Fibroblast of skin of scalp (primary cell): Measurements from ENCODE around the gene ASCL2. TPM values are rescaled to one million over a fixed set of nuclear protein-coding genes. Genes with fewer than 3 reads are reported as not detected.

Source experiments
- DNase-seq: peaks from one replicate; pipeline ENCODE4 v3.0.0-alpha.2; 2013
- polyA plus RNA-seq, 2 experiments: library from polyadenylated mRNA; unstranded; fragments of 120-200 nt; gene quantifications; one replicate each; pipeline ENCODE4 v1.2.1, GENCODE V29; 2013; ENCODE audit not compliant: insufficient read length in 2 of 2

ASCL2 gene, protein sequence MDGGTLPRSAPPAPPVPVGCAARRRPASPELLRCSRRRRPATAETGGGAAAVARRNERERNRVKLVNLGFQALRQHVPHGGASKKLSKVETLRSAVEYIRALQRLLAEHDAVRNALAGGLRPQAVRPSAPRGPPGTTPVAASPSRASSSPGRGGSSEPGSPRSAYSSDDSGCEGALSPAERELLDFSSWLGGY
- not detected for polyA plus RNA-seq (2013, experiment 1 of 2; ENCODE audit: insufficient read length)
- not detected for polyA plus RNA-seq (2013, experiment 2 of 2; ENCODE audit: insufficient read length)

GRCh38 chr11:2270322-2271076 is at the start of gene ASCL2:
ASCL2 (minus strand) TSS chr11:2270588; CDS start chr11:2270332, 256 bp downstream.
- no peak for DNase-seq

- no peak for DNase-seq
Measured at GRCh38 chr11:2319791-2320472, 49.5 kb upstream of the ASCL2 start.

DNA sequence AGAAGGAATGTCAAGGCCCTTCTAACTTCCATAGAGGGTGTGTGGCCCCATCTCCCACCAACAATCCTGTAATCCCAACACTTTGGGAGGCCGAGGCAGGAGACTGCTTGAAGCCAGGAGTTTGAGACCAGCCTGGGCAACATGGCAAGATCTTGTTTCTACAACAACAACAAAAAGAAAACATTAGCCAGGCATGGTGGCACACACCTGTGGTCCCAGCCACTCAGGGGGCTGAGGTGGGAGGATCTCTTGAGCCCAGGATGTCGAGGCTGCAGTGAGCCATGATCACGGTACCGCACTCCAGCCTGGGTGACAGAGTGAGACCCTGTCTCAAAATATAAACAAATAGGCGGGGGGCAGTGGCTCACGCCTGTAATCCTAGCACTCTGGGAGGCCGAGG is 48.3 kb upstream of the ASCL2 start:
- no peak for DNase-seq

- DNase-seq: no peak
Measured at GRCh38 chr11:2318123-2318522, 47.7 kb upstream of the ASCL2 start.

DNA sequence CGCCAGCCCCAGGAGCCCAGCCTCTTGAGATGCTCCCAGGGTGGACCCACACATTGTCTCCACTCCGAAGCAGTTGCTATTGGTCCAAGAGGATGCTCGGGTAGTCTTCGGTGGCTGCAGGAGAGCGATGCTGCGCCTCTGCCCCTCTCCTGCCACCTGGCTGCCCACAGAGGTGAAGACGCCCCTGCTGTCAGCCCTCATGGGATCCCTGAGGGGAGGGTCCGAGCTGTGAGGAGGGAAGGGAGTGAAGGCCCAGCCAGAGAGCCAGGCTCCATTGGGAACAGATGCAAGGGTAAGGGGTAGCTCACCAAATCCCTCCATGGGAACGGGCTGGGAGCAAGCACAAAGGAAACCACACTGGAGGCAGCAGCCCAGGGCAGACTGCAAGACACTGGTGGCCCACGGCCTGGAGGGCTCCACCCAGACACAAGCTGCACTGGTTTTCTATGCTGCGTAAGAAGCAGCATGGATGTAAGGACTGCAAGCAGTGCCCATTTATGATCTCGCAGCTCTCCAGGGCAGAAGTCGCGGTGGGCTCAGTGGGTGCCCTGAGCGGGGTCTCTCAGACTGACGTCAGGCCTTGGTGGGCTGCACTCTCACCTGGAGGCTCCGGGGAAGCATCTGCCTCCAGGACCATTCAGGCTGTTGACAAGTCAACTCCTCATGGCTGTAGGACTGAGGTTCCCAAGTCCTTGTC is 47.1 kb upstream of the ASCL2 start:
- no peak for DNase-seq

DNA sequence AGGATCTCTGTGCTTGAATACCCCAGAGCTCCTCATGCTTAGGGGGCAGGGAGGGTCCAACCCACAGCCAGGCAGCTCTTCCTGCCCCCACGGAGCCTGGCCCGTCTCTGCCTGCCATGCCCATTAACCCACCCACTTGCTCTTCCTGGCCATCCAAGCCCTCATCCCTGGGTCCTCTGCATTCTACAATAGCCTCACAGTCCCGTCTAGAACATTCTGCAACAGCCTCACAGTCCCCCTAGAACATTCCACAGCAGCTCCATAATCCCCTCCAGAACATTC is 46.5 kb upstream of the ASCL2 start:
- no peak for DNase-seq

DNA sequence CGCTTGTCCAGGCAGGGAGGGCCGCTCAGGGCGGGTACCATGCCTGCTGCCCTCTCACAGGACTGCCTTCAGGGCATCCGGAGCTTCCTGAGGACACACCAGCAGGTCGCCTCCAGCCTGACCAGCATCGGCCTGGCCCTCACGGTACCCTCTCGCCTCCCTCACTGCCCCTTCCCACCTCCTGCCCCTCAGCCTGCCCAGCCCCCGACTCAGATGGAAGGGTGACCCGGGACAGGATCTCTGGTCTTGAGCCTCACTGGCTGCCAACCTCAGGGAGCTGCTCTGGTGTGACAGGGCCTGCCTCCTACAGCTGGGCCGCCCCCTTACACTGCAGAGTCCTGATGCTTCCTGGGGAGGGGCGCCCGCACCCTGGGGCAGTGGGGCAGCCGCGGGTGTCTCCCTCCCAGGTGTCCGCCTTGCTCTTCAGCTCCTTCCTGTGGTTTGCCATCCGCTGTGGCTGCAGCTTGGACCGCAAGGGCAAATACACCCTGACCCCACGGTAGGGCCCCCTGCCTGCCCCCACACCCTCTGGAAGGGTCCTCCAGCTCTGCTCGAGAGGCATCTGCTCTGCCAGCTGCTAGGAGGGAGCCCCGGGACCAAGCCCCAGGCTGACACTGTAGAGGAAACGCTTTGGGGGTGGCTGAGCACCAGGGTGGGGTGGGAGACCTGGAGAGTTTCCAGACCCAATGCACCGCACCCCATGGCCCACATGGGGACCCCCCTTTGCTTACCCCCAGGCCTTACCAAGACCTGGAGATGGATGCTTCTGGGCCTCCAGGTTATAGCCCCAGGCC is 46.0 kb upstream of the ASCL2 start:
- no peak for DNase-seq

- DNase-seq: no peak
Measured at GRCh38 chr11:2315395-2316168, 45.2 kb upstream of the ASCL2 start.

GRCh38 chr11:2314525-2315394 is 44.4 kb upstream of the ASCL2 start:
- peak; percentile 97 for DNase-seq

GRCh38 chr11:2314136-2314524 is 43.7 kb upstream of the ASCL2 start:
- no peak for DNase-seq

- DNase-seq: no peak
Measured at GRCh38 chr11:2313051-2313951, 42.9 kb upstream of the ASCL2 start.

DNA sequence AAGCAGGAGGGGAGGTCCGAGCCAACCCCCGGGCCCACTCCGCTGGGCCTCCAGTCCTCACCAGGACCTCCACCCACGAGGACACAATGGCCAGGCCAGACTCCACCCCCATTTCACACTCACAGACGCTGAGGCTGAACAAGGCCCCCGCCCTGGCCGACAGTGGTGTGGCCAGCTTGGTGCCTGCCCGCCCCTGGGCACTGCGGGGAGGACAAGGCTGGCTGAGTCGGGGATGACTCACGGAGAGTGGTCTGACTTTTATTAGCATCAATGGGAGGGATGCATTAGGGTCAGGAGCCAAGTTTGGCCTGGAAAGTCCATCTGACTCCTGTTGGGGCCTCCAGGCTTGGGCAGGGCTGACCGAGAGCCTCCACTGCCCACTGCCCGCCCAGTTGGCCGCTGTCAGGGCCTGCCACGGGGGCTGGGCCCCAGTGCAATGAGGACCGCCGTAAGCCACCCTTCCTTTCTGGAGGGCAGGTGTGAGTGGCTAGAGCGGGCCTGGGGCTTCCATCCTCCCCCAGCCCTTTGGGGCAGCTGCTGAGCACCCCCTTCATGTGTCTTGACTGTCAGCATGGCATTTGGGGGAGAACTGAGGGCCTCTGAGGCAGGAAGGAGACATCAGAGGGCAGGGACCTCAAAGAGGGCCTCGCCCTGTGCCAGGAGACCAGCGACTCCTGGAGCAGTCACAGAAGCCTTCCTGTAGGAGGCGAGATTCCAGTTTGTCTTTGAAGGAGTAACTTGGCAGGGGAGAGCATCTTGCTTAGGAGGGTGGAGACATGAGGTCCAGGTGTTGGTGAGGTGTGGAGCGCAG is 42.0 kb upstream of the ASCL2 start:
- DNase-seq: peak; percentile 60

- DNase-seq: no peak
Measured at GRCh38 chr11:2311353-2312133, 41.2 kb upstream of the ASCL2 start.

DNA sequence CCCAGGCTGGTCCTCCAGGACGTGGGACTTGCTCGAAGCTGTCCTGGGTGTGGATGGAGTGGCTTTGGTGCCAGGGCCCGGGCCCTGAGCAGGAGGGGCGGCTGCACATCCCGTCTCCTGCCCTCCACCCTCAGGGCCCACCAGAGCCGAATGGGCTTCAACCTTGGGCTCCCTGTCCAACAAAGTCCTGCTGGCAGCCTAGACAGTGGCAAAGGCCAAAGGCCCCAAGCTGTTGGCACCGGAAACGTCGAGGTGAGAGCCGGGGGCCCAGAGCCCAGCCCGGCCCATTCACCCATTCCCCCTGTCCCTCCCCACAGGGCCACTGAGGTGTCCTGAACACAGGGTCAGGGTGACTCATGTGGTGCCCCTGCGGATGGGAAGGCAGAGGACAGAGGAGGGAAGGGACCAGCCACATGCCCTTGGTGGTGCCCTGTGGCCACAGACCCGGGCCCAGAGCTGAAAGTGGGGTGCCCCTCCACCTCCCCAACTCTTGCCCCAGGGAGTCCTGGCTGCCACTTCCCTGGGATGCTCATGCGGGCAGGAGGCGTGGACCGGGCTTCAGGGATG is 40.5 kb upstream of the ASCL2 start:
- DNase-seq: no peak

DNA sequence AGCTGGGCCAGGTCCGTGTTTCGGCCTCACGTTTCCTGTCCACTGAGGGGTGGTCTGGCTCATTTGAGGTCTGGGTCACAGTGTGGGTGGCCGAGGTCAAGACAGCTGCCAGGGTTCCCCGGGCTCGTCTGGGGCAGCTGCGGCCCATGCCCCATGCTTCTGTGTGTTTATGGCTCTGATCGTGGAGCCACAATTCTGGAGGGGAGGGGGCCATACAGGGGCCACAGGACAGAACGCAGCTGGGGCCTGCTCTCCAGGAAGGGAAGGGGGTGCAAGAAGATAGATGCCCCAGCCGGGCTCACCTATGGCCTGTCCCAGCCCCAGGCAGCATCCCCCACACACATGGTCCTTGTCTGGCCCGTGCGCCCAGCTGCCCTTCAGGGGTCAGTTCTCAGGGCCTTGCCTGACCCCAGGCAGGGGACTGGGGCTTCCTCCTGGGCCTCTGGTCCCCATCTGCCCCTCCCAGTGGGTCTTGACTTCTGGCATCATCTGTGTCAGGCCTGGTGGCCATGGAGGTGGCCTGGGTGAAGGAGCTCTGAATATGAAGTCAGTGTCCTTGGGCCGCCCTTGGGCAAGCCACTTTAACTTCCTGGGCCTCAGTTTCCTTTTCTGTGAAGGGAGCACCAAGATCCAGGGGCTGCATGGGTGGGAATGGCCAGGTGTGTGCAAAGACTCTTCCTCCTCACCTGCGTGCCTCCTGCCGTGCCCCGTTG is 39.8 kb upstream of the ASCL2 start:
- DNase-seq: no peak

GRCh38 chr11:2309251-2310072 is 39.1 kb upstream of the ASCL2 start:
- DNase-seq: no peak
